ENCODE measurements around the gene ANO7.

- TF ChIP-seq CTCF (IDR thresholded peaks at IDR 0.05; ENCODE audit: low read length) (no peak), EZH2 (IDR thresholded peaks at IDR 0.05; ENCODE audit: borderline replicate concordance, low read length) (no peak)
Measured at GRCh38 chr2:241195506-241196130, 7.1 kb downstream of the ANO7 start.
